Measurements from ENCODE around the gene AUNIP.

The AUNIP gene

DNA sequence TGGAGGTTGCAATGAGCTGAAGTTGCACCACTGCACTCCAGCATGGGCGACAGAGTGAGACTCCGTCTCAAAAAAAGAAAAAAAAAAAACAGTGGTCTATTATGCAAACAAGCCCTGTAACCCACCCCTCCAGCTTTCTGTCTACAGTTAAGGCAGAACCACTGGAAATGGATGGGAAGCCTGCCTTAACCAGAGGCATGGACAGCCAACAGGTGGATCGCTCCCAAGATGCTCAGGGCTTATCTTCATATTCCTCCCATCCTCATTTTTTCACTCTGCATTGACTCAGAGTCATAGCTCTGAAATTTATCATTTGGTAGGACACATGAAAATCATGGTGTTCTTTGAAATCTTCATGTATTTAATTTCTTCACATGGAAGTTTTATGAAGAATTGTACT, 30.8 kb downstream of the AUNIP start:
- DNase-seq (ENCODE audit: low read depth, low spot score), result no peak

DNA sequence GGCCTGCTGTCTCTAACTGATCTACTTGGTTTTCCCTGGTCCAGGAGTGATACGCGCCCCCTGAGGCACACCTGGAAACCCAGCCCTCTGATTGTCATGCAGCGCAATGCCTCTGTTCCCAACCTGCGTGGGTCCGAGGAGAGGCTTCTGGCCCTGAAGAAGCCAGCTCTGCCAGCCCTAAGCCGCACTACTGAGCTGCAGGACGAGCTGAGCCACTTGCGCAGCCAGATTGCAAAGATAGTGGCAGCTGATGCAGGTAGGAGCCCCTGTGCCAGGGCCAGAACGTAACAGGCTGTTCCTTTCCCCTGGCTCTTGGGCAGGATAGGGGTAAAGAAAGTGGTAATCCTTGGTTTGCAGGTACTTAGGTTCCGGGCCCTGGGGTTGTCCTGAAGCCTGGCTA, 32.7 kb downstream of the AUNIP start:
- DNase-seq (ENCODE audit: low read depth, low spot score), result no peak

DNA sequence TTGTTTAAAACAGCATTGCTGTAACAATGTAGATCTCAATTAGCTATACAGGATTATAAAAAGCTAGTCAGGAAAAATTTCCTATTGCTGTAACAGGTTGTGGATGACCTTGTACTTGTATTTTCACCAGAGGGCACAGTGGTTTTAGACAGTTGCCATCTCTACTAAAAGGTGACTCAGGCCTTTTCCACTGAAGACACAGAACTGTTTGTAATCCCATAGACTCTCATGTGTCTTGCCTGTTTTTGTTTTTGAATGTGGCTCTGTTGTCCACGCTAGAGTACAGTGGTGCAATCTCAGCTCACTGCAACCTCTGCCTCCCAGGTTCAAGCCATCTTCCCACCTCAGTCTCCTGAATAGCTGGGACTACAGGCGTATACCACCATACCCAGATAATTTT, 33.7 kb downstream of the AUNIP start:
- DNase-seq (ENCODE audit: low read depth, low spot score), result no peak

DNA sequence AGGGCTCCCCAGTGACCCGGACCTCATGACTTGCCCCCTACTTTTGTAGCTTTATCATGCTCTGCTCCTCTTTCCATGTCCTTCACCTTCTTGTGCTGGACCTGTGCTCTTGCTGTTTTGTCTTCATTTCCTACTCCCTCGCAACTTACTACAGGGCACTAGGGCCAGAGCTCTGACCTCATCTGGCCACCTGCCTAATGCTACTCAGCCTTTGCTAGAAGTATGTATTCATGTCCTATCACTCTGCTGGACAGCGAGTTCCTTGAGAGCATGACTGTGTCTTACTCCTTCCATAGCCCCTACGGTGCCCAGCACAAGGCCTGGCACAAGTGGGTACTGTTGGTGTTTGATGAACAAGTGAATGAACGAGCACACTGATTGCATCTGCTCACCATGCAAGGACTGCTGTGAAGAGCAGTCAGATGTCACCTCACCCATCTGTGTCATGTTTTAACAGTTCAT, 37.6 kb downstream of the AUNIP start:
- DNase-seq (ENCODE audit: low read depth, low spot score), result no peak

DNA sequence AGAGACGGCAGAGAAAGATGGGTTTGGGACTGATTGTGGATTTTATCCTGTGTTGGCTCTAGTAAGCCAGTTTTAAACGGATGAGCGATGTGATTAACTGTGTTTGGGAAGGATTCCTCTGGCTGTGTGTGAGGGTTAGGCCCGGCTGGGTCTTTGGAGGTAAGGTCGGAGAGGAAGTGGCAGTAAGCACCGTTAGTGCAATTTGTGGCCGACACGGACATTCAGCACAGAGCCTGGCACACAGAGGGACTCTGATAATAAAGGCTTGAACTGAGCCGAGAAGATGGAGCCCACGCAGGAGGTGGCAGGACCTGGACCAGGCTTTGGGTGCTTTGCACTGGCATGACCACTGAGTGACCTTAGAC, 38.2 kb downstream of the AUNIP start:
- DNase-seq (ENCODE audit: low read depth, low spot score), result no peak

DNA sequence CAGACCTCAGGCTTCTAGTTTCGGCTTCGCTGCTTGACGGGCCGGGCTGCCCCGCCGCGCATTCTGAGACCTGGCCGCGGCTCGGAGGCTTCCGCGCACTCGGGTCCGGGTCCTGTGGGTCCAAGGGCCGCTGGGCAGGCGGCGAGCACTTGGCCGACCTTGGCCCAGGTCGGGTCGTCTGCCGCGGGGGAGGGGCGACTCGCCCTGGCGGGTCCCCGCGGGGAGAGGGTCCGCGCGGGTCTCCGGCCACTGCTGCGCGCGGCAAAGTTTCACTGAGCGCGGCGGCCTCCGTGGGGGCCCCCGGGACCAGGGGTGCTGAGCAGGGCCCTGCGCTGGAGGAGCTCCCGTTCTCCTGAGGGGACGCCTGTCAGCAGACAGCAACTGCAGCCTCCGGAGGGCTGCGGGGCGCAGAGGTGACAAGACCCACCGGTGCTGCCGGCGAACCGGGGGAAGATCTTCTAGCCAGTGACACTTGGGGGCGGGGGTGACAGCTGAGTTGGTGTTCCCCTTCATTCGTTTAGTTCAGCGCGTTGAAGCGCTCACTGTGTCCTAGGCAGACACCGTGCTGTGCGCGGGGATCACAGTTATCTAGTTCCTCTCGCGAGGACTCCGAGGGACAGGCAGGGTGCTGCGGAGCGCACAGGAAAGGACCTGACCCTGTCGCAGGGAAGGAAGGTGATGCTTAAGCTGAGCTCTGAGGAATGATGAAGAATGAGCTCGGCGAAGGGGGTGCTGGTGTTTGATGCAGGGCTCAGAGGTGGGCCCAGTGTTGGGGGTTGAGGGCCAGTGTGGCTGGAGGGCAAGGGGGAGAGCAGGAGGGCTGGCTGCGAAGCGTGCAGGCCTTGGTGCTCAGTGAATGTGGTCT, 38.8 kb downstream of the AUNIP start:
- DNase-seq (ENCODE audit: low read depth, low spot score), result no peak

DNA sequence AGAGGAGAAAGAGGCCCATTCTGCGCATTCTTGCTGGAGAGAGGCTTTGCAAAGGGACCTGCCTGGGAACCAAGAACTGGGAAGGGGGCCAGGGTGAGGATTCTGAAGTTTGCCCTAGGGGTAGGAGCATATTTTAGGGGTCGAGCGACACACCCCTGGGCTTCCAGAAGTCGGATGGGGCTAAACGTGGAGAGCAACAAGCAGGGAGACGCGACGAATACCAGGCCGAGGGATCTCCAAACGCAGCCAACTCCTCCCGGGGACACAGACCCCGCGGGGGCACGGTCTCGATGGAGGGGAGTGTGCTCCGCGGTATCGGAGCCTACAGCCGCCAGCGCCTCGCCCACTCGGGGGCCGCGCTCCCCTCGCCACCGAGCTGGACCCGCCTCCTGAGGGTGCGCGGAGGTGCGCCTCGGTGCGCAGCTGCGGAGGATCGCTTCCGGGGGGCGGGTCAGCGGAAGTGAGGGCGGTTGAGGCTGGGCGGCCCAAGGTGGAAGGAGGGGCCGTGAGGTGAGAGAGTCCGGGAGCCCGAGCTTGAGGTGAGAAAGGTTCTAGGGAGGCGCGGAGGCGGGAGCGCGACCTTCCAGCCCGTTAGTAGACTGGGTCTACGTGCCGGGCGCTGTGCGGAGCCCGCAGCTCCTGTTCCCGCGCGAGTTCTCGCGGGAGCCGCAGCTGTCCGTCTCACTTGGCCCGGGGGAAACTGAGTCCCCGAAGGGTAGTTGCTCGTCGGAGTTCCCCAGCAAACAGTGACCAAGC, 39.6 kb downstream of the AUNIP start, which contains the start of gene MTFR1L:
Gene MTFR1L, plus strand, starts transcription at position 464 of the 756 bp plus-strand sequence. CDS start 3,151 bp downstream, outside the sequence.
- no peak for DNase-seq (ENCODE audit: low read depth, low spot score)

DNA sequence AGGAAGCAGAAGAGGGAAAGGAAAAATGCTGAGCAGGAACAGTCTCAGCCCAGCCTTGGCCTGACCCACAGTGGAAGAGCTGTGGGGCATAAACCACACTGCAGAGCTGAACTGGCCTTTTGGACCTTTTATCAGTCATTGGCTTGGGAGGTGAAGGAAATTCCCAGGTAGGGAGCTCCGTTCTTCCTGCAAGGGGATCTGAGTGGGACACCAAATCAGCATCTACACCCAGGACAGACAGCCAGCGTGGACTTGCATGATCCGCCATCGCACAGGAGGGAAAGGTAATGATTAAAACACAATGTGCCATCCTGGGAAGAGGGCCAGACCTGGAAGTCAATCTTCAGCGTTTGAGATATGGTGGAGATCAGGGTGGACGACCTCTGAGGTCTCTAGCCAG, 40.7 kb downstream of the AUNIP start:
- no peak for DNase-seq (ENCODE audit: low read depth, low spot score)

DNA sequence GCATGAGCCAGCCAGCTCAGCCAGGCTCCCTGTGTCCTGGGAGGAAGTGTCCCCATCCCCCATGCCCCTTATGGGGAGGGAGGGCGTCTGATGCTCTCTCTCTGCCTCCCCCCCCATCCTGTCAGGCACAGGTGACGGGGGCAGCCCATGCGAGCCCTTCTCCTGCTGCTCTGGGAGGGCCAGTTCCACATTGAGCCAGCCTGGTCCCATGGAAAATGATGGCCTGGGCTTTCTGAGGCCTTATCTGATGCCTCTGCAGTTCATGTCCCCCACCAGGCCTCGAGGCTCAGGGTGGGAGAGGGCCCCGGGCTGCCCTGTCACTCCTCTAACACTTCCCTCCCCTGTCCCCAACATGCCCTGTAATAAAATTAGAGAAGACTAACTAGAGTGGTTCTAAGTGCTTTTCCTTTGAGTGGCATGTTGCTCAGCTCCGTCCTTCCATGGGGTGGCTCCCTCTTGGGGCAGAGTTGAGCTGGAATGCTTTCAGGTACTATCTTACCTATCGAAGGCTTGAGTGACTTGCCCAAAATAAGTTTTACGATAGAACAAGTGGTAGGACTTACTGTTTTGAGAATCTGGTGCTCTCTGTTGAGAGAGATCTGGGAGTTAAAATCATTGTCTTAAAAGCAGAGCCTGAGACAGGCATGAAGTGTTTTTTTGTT, 41.3 kb downstream of the AUNIP start:
- no peak for DNase-seq (ENCODE audit: low read depth, low spot score)

DNA sequence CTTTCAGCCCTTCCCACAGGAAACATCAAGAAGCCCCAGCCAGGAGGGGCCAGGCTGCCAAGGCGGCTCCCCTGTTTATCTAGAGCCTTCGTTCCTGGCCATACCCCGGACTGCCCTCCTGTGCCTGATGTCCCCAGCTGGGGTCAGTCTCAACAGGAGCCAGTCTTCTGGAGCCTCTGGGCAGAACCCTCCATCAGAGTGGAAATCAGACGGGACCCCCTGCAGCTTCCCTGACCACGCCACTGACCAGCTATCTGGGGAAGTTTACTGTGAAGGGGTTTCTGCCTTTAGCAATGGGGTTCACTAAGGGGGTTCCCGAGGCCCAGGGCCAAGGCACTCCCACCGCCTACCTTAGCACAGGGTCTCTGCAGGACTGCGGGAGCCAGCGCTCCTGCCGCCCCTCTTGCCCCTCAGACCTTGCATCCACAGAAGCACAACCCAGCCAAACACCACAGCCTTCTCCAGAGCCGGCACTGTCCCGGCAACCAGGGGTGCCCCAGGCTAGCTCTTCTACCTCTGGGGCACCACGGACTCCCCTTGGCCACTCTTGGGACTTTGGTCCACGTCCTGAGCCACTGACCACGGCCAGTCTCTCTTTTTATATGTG, 43.0 kb downstream of the AUNIP start:
- no peak for DNase-seq (ENCODE audit: low read depth, low spot score)

DNA sequence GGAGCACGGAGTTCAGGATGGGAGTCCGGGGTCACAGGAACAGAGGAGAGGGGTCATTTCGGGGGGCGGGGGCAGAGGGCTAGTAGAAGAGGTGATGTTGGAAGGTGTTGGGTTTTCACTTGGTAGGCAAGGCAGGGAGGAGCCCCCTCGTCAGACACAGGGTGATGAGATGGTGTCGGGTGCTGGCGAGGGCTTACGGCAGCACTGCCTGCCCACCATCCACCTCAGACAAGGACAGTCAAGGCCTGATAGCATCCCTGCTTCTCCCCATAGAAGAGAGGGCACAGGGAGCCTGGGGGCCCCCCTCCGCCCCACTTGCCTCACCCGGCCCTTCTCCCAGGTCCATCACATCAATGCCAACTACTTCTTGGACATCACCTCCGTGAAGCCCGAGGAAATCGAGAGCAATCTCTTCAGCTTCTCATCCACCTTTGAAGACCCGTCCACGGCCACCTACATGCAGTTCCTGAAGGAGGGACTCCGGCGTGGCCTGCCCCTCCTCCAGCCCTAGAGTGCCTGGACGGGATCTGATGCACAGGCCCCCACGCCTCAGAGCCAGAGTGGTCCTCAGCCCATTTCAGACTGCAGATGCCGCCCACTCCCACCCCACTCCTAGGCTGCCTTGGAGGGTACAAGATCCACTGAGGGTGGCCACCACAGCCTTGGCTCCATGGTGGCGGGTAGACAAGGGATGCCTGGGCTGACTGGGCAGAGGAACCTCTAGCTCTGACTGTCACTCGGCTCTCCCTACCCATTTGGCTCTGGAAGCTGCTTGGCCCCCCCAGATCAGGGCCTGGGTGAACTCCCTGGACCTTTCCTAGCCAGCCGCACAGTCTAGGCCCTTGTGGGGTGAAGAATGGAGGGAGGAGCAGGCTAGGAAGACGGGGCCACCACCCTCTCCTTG, 43.8 kb downstream of the AUNIP start:
- no peak for DNase-seq (ENCODE audit: low read depth, low spot score)

DNA sequence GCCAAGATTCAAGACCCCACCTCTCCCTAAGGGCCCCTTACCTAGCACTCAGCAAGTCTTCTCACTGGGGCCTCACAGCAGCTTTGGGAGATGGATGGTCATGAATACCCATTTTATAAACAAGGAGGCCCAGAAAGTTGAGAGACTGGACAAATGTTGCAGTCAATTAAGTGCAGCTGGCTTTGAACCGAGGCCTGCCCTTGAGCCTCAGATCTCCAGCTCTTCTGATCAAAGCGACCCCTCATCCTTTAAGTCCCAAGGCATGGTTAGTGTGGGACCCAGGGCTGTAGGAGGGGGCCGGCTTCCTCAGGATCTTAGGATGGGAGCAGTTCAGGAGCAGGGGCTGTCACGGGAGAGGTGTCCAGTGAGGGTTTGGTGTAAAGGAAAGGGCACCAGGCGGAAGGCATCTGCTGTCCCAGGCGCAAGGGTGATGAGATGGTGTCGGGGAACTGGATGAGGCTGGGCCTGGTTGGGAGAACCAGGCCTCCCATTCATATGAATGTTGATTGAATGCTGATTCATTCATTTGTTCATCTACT, 44.6 kb downstream of the AUNIP start:
- no peak for DNase-seq (ENCODE audit: low read depth, low spot score)

DNA sequence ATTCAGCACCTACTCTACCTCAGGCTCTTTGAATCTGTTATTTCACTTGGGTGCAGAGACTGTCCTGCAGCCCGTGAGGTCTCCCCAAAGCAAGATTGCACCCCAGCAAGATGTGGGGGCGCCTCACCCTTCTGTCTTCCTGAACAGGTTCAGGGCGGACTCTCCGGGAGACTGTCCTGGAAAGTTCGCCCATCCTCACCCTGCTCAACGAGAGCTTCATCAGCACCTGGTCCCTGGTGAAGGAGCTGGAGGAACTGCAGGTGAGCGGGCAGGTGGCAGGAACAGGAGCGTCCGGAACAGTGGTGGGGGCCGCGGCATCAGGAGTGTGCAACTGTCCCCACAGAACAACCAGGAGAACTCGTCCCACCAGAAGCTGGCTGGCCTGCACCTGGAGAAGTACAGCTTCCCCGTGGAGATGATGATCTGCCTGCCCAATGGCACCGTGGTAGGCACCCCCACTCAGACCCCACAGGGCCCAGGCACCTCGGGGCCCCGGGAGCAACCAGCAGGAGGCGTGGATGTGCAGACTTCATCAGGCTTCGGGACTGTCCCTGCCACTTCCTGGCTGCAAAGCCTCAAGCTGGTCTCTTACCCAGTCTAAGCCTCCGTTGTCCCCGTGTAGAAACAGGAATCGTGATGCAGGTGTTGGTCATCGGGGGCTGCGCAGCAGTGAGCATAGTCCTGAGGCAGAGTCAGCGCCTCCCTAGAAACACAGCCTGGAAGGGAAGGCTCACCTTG, 45.4 kb downstream of the AUNIP start:
- no peak for DNase-seq (ENCODE audit: low read depth, low spot score)

DNA sequence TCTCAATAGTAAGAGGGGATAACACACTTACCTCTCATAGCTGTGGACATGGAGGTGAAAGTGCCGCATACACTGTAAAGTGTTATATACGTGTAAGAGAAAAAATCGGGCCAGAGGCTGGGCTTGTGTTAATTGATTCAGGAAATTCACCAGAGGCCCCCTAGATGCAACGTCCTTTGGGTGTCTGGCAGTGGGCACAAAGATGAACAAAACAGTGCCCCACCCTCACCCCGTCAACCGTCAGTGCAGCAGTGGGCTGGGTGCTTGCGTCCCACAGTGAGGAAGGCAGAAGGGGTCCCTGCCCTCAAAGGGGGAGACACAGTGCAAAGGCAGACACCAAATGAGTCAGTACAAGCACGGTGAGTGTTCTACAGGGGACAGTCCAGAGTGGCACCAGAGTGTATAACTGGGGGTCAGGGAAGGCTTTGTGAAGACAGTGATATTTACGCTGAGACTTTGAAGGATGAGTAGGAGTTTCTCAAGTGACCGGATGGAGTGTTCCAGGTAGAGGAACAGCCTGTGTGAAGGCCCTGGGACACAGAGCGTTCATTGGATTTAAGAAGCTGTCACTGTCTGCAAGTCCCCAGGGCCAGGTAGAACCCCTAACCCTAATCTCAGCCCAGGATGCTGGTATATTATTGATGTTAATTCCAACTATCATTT, 46.1 kb downstream of the AUNIP start:
- DNase-seq (ENCODE audit: low read depth, low spot score), result no peak

DNA sequence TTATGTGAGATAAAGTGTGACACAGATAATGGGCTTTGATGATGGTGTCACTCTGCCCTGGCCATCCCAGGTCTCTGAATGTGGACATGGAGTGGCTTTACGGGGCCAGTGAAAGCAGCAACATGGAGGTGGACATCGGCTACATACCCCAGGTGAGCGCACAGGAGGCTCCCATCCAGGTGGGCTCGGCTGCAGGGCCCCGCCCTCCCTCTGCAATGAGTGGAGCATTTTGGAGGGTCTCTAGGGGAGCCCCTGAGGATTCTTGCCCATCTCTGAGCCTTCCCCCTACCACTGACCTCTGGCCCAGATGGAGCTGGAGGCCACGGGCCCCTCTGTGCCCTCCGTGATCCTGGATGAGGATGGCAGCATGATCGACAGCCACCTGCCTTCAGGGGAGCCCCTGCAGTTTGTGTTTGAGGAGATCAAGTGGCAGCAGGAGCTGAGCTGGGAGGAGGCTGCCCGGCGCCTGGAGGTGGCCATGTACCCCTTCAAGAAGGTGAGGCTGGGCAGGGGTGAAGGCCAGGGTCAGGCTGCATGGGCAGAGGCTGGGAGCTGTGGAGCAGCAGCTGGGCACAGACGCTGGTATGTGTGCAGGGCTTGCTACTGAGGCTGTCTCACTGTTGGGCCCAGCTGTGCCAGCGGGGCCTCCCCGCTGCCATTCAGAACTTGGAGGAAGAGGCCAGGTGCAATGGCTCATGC, 47.7 kb downstream of the AUNIP start:
- no peak for DNase-seq (ENCODE audit: low read depth, low spot score)

DNA sequence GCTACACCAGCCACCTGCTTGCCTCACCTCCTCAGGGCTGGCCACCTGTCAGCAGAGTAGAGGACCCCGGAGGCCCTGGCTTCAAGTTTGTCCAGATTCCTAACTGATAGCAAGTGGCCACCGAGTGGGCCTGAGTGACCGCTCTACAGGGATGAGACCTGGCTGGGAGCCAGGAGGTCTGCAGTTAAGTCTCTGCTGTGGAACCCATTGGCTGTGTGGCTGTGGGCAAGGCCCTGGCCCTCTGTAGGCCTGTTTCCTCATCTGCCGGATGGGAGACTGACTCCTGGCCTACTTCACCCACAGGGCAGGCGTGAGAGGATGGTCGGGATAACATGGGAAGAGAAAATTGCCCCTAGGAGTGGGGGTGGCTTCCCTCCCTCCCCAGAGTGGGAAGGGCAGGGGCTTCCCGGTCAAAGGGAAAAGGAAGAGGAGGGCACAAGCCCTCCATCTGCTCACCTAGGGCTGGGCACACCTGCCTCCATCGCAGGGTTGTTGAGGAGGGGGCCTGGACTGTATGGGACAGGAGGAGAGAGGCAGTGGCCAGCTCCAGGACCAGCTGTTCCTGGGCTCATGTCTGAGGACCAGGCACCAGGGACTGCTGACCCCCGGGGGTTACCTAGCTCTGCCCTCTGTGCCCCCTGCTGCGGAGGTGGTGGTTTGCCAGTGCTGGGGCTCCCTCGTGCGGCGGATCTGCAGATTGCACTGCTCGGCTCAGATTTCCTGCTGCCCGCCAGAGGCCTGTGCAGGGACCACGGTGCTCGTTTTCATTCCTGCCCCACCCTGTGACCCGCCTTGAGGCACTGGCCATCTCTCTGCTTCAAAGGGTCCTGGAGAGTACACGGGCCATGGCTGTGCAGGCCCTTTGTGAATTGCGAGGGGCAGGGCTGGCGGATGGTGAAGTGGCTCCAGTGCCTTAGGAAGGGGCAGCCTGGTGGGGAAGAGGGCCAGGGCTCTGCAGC, 48.6 kb downstream of the AUNIP start:
- DNase-seq (ENCODE audit: low read depth, low spot score), result no peak

DNA sequence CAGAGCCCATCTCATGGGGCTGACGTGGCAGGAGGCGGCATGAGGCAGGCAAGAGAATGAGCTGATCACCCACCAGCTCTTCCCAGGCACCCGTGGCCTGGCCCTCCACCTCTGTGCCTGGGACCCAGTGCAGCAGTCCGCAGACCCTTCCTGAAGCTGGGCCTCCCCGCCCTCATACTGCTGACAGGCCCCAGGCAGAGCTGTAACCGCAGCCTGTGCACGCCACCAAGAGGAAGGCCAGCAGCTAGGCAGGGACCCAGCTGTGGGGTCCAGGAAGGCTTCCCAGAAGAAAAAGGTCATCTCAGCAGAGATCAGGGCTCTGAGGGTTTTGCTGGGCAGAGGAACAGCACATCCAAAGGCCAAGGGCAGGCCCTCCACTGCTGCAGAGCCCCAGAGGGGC, 49.3 kb downstream of the AUNIP start:
- no peak for DNase-seq (ENCODE audit: low read depth, low spot score)
